Parietal lobe (tissue), 1 donor: Measurements from ENCODE around the gene RBM43. TPM values are rescaled to one million over a fixed set of nuclear protein-coding genes. Genes with fewer than 3 reads are reported as not detected.

ENCODE experiments used
- total RNA-seq: library from RNA; depleted of rRNA; stranded (reverse); fragments of >200 nt; gene quantifications from one replicate; pipeline ENCODE4 v1.2.3, GENCODE V29; 2014

RBM43 gene
- total RNA-seq = 1.6 TPM

DNA sequence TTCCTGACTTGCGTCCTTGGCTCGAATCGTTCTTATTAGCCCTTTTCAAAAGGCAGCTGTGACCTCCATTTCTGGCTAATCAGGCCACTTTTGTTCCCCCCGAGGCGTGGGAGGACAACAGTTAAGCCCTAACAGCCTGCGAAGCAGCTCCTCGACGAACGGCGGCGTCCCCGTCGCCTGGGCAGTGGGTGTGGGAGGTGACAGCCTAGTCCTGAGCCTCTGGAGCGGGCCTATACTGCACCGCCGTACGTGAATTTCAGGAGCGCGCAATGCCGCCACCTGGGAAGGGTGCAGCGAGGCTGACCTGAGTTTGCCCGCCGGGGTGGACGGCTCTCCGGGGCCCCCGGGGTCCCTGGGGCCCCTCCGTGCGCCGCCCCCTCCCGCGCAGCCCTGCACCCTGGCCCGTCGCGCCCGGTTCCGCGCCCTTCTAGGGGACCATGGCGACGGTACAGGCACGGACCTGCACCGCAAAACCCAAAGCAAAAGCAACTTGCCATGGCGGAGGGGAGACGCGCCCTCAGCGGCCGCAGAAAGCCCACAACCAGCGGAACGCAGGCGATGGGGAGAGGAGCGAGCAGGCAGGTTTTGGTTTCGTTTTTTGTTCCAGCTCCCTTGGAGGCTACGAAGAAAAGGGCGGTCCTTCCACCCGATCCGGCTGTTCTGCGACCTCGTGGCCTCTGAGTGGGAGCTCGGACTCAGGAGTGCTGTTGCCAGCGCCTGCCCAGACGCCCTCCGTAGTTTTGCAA is at the start of gene RBM43:
TSS of gene RBM43 (minus strand) at position 633 of the 746 bp plus-strand sequence. CDS start at position 497, 136 bp downstream.

Other genes starting within 250 kb of the RBM43 start
- gene NMI, start 27.8 kb upstream of the RBM43 start, total RNA-seq = 0.94 TPM
- gene TNFAIP6, start 95.7 kb upstream of the RBM43 start, total RNA-seq = not detected
- 122 TPM for gene RIF1, start 148.0 kb upstream of the RBM43 start, total RNA-seq